Body of pancreas (tissue), 4 donors: Measurements from ENCODE around the gene PHTF1.

ENCODE experiments used
- CTCF ChIP-seq, 7 experiments: fragments of 450-650 bp in 4 of 7; fragments of 200-600 bp in 3 of 7; sonication (generic) in 3 of 7; IDR thresholded peaks; one replicate each; pipeline ENCODE4 v1.5.1; 2016 to 2019; ENCODE audit warnings: antibody characterized with exemption in 7 of 7
- POLR2A ChIP-seq, 3 donors: fragments of 450-650 bp; IDR thresholded peaks; one replicate each; pipeline ENCODE4 v1.6.1; 2016; ENCODE audit warnings: antibody characterized with exemption in 3 of 3, mild to moderate bottlenecking in 2 of 3

- TF ChIP-seq CTCF (IDR thresholded peaks at IDR 0.05): no peak
- no peak for TF ChIP-seq POLR2A (IDR thresholded peaks at IDR 0.05)
These were observed 28.4 kb upstream of the PHTF1 start for GRCh38 chr1:113787663-113788062.
